NCI-H510A treated with DMSO at 0.1 percent for 48 hours (cell line): Measurements from ENCODE around the gene UBE4A.

ENCODE experiments used
- DNase-seq: peaks from one replicate; lab custom pipeline; 2025; lab: John Stamatoyannopoulos, UW

UBE4A gene

DNA sequence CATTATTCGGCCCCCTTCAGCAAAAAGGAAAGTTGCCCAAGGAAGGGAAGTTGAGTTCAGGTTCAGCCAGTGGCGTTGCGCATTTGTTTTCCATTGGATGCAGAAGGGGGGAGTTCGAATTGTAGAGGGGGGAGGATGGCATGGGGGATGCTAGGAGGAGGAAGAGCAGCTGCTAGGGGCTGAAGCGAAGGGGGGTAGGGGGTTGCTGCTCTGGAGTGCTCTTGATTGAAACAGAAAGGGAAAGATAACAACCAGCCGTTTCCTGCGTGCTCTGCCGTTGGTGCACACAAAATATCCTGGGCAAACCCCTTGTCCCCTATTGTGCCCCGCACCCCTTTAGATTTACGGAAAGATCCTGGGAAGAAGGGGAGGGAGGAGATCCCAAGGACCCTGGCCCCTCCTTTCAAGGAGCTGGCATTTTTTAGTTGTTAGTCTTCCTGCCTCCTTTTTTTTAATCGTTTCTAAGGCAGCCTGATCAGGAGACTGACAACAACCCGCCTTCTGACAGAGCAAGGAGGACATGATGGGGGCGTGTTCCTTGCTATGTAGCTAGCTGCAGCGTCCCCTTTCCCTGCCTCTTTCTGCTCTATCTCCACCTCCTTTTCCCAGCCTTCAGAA, 79.0 kb downstream of the UBE4A start:
- peak; percentile 49 for DNase-seq

DNA sequence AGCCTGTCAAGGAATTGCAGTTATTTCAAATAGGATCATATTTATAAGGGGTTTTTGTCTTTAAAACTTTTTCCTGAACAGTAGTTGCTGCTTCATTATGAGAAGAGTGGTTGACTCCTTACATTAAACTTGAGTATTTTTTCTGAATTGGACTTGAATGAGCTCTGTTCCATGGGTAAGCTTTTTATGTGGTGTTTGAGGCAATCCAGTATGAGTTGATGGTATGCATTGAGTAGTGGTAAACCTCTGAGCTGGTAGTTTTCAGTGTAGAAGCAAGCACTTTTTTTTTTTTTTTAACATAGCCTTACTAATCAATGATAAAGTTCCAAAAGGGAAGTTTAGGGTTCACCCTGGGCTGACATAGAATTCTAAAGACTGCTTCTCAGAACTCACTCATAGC, 80.2 kb downstream of the UBE4A start:
- DNase-seq: no peak

DNA sequence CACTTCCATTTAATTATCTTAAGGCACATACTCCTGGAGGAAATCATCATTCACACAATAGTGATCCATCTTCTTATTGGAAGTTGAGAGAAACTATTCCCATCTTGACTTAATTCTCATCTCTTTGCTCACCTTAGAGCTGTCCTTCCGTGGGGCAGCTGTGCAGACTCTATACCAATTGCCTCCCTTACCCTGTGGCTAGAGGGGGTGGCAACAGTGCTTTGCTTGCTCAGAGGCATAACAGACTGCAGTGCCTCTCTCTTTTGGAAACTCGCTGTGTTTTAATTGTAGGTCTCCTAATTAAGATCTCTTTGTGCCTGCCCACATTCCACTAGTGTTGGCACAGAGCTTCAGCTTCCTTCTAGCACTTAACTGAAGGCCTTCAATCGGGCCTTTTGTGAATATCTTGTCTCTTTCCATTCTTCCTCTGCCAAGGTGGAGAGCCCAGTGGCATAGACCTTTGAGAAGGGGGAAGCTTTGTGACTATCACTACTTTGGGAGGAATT, 82.4 kb downstream of the UBE4A start:
- no peak for DNase-seq

DNA sequence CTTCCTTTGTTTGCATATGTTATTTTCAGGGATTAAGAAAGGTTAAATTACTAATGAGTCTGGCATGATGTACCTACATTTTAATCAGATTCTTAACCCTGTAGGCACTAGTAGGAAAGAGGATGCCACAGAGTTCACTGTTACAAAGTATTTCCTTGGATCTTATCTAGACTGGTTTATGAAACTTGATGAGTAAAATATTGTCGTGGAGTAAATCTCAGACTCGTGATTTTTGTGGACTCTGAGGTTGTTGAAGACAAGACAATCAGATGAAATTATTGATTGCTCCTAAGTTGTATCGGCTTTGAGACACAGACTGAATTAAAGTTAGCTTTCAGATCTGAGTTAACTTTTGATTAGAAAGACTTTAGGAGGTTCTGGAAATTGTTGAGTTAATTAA, 82.9 kb downstream of the UBE4A start:
- DNase-seq: no peak

DNA sequence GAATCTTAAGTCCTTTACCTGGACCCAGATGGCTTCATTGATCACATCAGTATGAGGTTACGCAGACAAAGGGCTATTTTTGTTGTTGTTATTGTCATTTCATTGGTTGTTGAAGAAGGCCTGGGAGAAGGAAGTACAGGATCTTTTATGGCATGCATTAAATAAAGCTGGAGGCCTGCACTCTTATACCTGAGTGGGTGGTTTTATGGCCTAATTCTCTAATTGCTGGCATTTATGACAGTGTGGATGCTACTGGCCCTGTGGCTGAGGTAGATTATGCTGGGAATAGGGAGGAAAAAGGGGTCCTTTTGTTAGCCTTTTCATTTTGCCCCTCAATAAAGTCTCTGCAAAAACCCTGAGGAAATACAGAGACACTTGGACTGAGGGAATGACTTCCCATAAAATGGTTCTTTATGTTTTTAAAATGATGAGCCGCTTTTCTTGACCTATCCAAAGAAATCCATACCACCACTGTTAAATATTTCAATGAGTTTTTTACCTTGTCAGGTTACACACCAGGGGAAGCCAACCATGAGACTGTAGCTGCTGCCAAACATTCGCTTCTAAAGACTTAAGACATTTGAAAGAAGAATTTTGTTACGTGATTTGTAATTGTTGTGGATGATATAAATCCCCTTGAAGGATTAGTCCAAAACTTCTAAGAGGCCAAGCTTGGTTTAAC, 83.6 kb downstream of the UBE4A start:
- DNase-seq: no peak

DNA sequence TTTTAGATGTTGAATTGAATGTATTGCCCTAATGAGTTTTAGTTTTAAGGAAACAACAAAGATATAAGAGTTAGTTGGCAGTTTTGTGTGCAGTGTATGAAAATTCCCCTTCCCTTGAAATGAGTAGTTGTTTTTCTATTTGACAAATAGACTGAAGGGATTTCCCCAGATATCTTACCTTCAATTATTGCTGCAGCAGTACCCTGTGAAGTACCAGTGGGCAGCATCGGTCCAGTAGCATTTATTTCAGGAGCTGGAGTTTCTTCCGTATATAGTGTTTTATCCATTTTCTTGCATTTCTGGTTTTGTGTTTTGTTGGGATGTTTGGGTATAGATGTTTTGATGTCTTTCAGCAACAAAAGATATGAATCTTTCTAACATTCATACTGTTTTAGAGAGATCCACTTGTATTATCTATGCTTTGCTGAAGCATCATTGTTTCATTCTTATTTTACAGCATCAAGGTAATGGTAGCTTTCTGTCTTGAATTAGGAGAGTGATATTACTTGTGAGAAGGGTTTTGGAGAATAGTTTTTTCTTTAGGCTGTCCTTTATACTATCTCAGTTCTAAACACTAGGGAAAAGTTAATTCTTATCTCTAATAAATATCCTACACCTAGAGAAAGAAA, 84.3 kb downstream of the UBE4A start:
- DNase-seq: no peak

DNA sequence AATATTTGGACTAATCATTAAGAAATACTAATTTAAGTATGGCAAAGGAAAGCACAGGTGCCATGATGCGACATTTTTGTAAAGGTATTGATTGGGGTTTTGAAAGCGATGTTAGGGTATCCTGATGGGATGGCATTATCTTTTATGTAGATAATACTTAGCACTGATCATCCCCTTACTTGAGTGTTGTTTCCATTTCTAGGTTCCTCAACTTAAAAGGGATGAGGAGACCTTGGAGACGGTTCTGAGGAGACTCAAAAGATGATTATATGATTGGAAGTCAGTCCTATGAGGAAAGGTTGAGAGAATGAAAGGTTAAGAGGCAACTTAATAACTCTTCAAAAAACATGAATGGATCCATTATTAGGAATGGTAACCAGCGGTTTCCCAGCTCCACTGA, 88.0 kb downstream of the UBE4A start:
- DNase-seq: no peak

DNA sequence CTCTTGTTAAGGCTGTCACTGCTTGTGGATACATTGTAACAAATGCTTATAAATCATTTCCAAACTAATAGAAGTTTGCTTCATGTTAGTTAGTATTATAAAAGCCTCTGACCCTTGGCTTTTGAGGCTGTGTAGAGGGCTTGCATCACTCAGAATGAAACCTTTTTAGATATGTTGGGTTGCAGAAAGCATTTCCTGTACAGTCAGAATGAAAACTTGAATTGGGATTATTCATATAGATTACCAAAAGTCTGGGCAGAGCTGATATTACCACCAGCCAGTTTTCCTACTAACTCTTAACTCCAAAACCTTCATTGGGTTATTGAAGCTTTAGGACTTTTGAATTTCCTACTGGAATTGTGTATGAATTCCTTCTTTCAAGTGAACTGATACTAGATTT, 88.9 kb downstream of the UBE4A start:
- DNase-seq: no peak
